ENCODE results near the gene MLH1. TPM values are rescaled to one million over a fixed set of nuclear protein-coding genes. Genes with fewer than 3 reads are reported as not detected.
"Not testable (repeated sequence)": the region's sequence is repeated elsewhere in the genome, so short reads cannot be mapped to it uniquely, and the experiment has no call there.

MLH1 gene
- total and polyA plus RNA-seq, 5 donors: 27.8 to 38.9 (median 36.7) TPM

GRCh38 chr3:36957862-36958686, 35.2 kb upstream of the MLH1 start:
- Histone ChIP-seq H3K4me3 (ENCODE audit: low read length) (no peak overlapping the region), H3K27ac (ENCODE audit: low read length) (no peak overlapping the region), H3K4me1 (ENCODE audit: control insufficient read depth, insufficient read depth, low read length) (no peaks in the 10 kb centered on the region), H3K9me3 (ENCODE audit: control insufficient read depth, low read length) (no peaks in the 10 kb centered on the region), H3K27me3 (ENCODE audit: control insufficient read depth, insufficient read depth) (no peaks in the 10 kb centered on the region)
- intact Hi-C loops (cut with DNase I): loop anchor here (5.0 to 10.0 kb wide), 6 partner anchors 51 to 226 kb away; no protein-coding TSS in a partner anchor
- ATAC-seq: peak; percentile 24 to 63
- WGBS: 29% methylated on average over 3 of the region's 3 CpGs
- DNase-seq: no peak

- H3K4me3 ChIP-seq (ENCODE audit: low read length): no peak overlapping the region
- WGBS: 30% methylated on average over 2 of the region's 2 CpGs
- H3K9me3 ChIP-seq (ENCODE audit: control insufficient read depth, low read length): no peaks in the 10 kb centered on the region
- no peak overlapping the region for H3K27ac ChIP-seq (ENCODE audit: low read length)
- no peak for ATAC-seq
- H3K4me1 ChIP-seq (ENCODE audit: control insufficient read depth, insufficient read depth, low read length): no peaks in the 10 kb centered on the region
- DNase-seq: no peak
- intact Hi-C loops (cut with DNase I): loop anchor here (5.0 to 10.0 kb wide), 6 partner anchors 53 to 228 kb away; no protein-coding TSS in a partner anchor
- no peaks in the 10 kb centered on the region for H3K27me3 ChIP-seq (ENCODE audit: control insufficient read depth, insufficient read depth)
Observed at GRCh38 chr3:36959821-36960220, 33.5 kb upstream of the MLH1 start.

GRCh38 chr3:36960502-36960901, 32.8 kb upstream of the MLH1 start:
- Histone ChIP-seq H3K4me3 (ENCODE audit: low read length) (no peak overlapping the region), H3K27me3 (ENCODE audit: control insufficient read depth, insufficient read depth) (no peaks in the 10 kb centered on the region), H3K27ac (ENCODE audit: low read length) (no peak overlapping the region), H3K4me1 (ENCODE audit: control insufficient read depth, insufficient read depth, low read length) (no peaks in the 10 kb centered on the region), H3K9me3 (ENCODE audit: control insufficient read depth, low read length) (no peaks in the 10 kb centered on the region)
- no peak for DNase-seq
- no peak for ATAC-seq
- 89% methylated on average over 4 of the region's 4 CpGs for WGBS
- intact Hi-C loops (cut with DNase I): no loop called here

GRCh38 chr3:36963008-36963407, 30.3 kb upstream of the MLH1 start:
- H3K27me3 ChIP-seq (ENCODE audit: control insufficient read depth, insufficient read depth); intact Hi-C loops (cut with DNase I); H3K4me3 ChIP-seq (ENCODE audit: low read length); ATAC-seq; H3K4me1 ChIP-seq (ENCODE audit: control insufficient read depth, insufficient read depth, low read length); DNase-seq; H3K9me3 ChIP-seq (ENCODE audit: control insufficient read depth, low read length); H3K27ac ChIP-seq (ENCODE audit: low read length): not testable (repeated sequence)
- WGBS: 98% methylated on average over 7 of the region's 7 CpGs

- intact Hi-C loops (cut with DNase I): no loop called here
- Histone ChIP-seq H3K4me3 (ENCODE audit: low read length) (no peak overlapping the region), H3K9me3 (ENCODE audit: control insufficient read depth, low read length) (no peaks in the 10 kb centered on the region), H3K27ac (ENCODE audit: low read length) (no peak overlapping the region), H3K4me1 (ENCODE audit: control insufficient read depth, insufficient read depth, low read length) (no peaks in the 10 kb centered on the region), H3K27me3 (ENCODE audit: control insufficient read depth, insufficient read depth) (no peaks in the 10 kb centered on the region)
- ATAC-seq (no peak), DNase-seq (no peak)
- WGBS: 92% methylated on average over 1 of the region's 1 CpG
Observed at GRCh38 chr3:36964331-36964730, 29.0 kb upstream of the MLH1 start.

- H3K4me3 ChIP-seq (ENCODE audit: low read length): no peak overlapping the region
- DNase-seq: no peak
- H3K27ac ChIP-seq (ENCODE audit: low read length): no peak overlapping the region
- peaks cover 1% of the 10 kb centered on the region for H3K4me1 ChIP-seq (ENCODE audit: control insufficient read depth, insufficient read depth, low read length)
- no peaks in the 10 kb centered on the region for H3K9me3 ChIP-seq (ENCODE audit: control insufficient read depth, low read length)
- intact Hi-C loops (cut with DNase I): no loop called here
- no peaks in the 10 kb centered on the region for H3K27me3 ChIP-seq (ENCODE audit: control insufficient read depth, insufficient read depth)
- no peak for ATAC-seq
Observed at GRCh38 chr3:36964817-36965216, 28.5 kb upstream of the MLH1 start.

GRCh38 chr3:36965440-36965839, 27.9 kb upstream of the MLH1 start:
- intact Hi-C loops (cut with DNase I): no loop called here
- no peak for DNase-seq
- H3K4me1 ChIP-seq (ENCODE audit: control insufficient read depth, insufficient read depth, low read length): peaks cover 3% of the 10 kb centered on the region

GRCh38 chr3:36969085-36969484, 24.2 kb upstream of the MLH1 start:
- intact Hi-C loops (cut with DNase I): no loop called here
- peak overlapping the region; percentile 13 for H3K27ac ChIP-seq (ENCODE audit: low read length)
- no peaks in the 10 kb centered on the region for H3K9me3 ChIP-seq (ENCODE audit: control insufficient read depth, low read length)
- H3K27me3 ChIP-seq (ENCODE audit: control insufficient read depth, insufficient read depth): no peaks in the 10 kb centered on the region
- DNase-seq (no peak), ATAC-seq (no peak)
- H3K4me3 ChIP-seq (ENCODE audit: low read length): no peak overlapping the region
- peaks cover 5% of the 10 kb centered on the region for H3K4me1 ChIP-seq (ENCODE audit: control insufficient read depth, insufficient read depth, low read length)
- 82% methylated on average over 4 of the region's 4 CpGs for WGBS

More at GRCh38 chr3:36965440-36965839, 27.9 kb upstream of the MLH1 start:
- Histone ChIP-seq H3K27me3 (ENCODE audit: control insufficient read depth, insufficient read depth) (no peaks in the 10 kb centered on the region), H3K27ac (ENCODE audit: low read length) (no peak overlapping the region), H3K4me3 (ENCODE audit: low read length) (no peak overlapping the region), H3K9me3 (ENCODE audit: control insufficient read depth, low read length) (no peaks in the 10 kb centered on the region)
- no peak for ATAC-seq
- 84% methylated on average over 3 of the region's 3 CpGs for WGBS

GRCh38 chr3:36969540-36970432, 23.5 kb upstream of the MLH1 start:
- ATAC-seq (peak; percentile 92 to 93), DNase-seq (peak in 1 of 3 donors; percentile 24)
- Histone ChIP-seq H3K9me3 (ENCODE audit: control insufficient read depth, low read length) (no peaks in the 10 kb centered on the region), H3K4me1 (ENCODE audit: control insufficient read depth, insufficient read depth, low read length) (peaks cover 5% of the 10 kb centered on the region), H3K27ac (ENCODE audit: low read length) (peak overlapping the region; percentile 64), H3K27me3 (ENCODE audit: control insufficient read depth, insufficient read depth) (no peaks in the 10 kb centered on the region), H3K4me3 (ENCODE audit: low read length) (no peak overlapping the region)
- whole genome bisulfite sequencing: 12% methylated on average over 3 of the region's 4 CpGs
- intact Hi-C loops (cut with DNase I): no loop called here

GRCh38 chr3:36972163-36972562, 21.2 kb upstream of the MLH1 start:
- WGBS: 90% methylated on average over 2 of the region's 2 CpGs
- intact Hi-C loops (cut with DNase I): no loop called here
- no peak for ATAC-seq
- Histone ChIP-seq H3K4me3 (ENCODE audit: low read length) (no peak overlapping the region), H3K9me3 (ENCODE audit: control insufficient read depth, low read length) (no peaks in the 10 kb centered on the region), H3K27ac (ENCODE audit: low read length) (no peak overlapping the region), H3K4me1 (ENCODE audit: control insufficient read depth, insufficient read depth, low read length) (peaks cover 5% of the 10 kb centered on the region), H3K27me3 (ENCODE audit: control insufficient read depth, insufficient read depth) (no peaks in the 10 kb centered on the region)
- DNase-seq: no peak

GRCh38 chr3:36973139-36973538, 20.2 kb upstream of the MLH1 start:
- no peak for DNase-seq
- Histone ChIP-seq H3K9me3 (ENCODE audit: control insufficient read depth, low read length) (no peaks in the 10 kb centered on the region), H3K27ac (ENCODE audit: low read length) (no peak overlapping the region), H3K27me3 (ENCODE audit: control insufficient read depth, insufficient read depth) (no peaks in the 10 kb centered on the region), H3K4me1 (ENCODE audit: control insufficient read depth, insufficient read depth, low read length) (peaks cover 5% of the 10 kb centered on the region), H3K4me3 (ENCODE audit: low read length) (no peak overlapping the region)
- ATAC-seq: no peak
- intact Hi-C loops (cut with DNase I): no loop called here
- WGBS: 97% methylated on average over 1 of the region's 1 CpG
